Measurements from ENCODE around the gene FAM20B.

FAM20B gene

GRCh38 chr1:179091691-179092165 is 66.0 kb downstream of the FAM20B start:
- DNase-seq (ENCODE audit: low read depth in 2 of 2): no peak

GRCh38 chr1:179092896-179093461 is 67.3 kb downstream of the FAM20B start:
- no peak for DNase-seq (ENCODE audit: low read depth in 2 of 2)

GRCh38 chr1:179094818-179095217 is 69.1 kb downstream of the FAM20B start:
- DNase-seq (ENCODE audit: low read depth in 2 of 2): no peak

GRCh38 chr1:179095377-179095776 is 69.7 kb downstream of the FAM20B start:
- DNase-seq (ENCODE audit: low read depth in 2 of 2): no peak

GRCh38 chr1:179095924-179096323 is 70.2 kb downstream of the FAM20B start:
- DNase-seq (ENCODE audit: low read depth in 2 of 2): no peak

- DNase-seq (ENCODE audit: low read depth in 2 of 2): no peak
Measured at GRCh38 chr1:179099891-179100290, 74.2 kb downstream of the FAM20B start.

GRCh38 chr1:179101566-179101965 is 75.9 kb downstream of the FAM20B start:
- DNase-seq (ENCODE audit: low read depth in 2 of 2): no peak

- DNase-seq (ENCODE audit: low read depth in 2 of 2): no peak
Measured at GRCh38 chr1:179103999-179104398, 78.3 kb downstream of the FAM20B start.

GRCh38 chr1:179104611-179105250 is 79.0 kb downstream of the FAM20B start:
- no peak for DNase-seq (ENCODE audit: low read depth in 2 of 2)

GRCh38 chr1:179105393-179105792 is 79.7 kb downstream of the FAM20B start:
- DNase-seq (ENCODE audit: low read depth in 2 of 2): no peak

- DNase-seq (ENCODE audit: low read depth in 2 of 2): no peak
Measured at GRCh38 chr1:179107706-179108629, 82.3 kb downstream of the FAM20B start.

GRCh38 chr1:179108644-179109043 is 83.0 kb downstream of the FAM20B start:
- no peak for DNase-seq (ENCODE audit: low read depth in 2 of 2)

GRCh38 chr1:179115181-179115580 is 89.5 kb downstream of the FAM20B start:
- no peak for DNase-seq (ENCODE audit: low read depth in 2 of 2)

- DNase-seq (ENCODE audit: low read depth in 2 of 2): no peak
Measured at GRCh38 chr1:179119513-179119912, 93.8 kb downstream of the FAM20B start.

- no peak for DNase-seq (ENCODE audit: low read depth in 2 of 2)
Measured at GRCh38 chr1:179120736-179121135, 95.0 kb downstream of the FAM20B start.

- no peak for DNase-seq (ENCODE audit: low read depth in 2 of 2)
Measured at GRCh38 chr1:179121159-179121938, 95.7 kb downstream of the FAM20B start.

GRCh38 chr1:179124873-179125272 is 99.2 kb downstream of the FAM20B start:
- no peak for DNase-seq (ENCODE audit: low read depth in 2 of 2)

Data from stimulated activated CD4-positive, alpha-beta T cell treated with anti-CD3 and anti-CD28 coated beads, Interleukin-15, amount 100 ng/mL, for 48 hours (primary cell).